Neural crest cell (in vitro differentiated cells): ENCODE results near the gene GALNT6. TPM values are rescaled to one million over a fixed set of nuclear protein-coding genes. Genes with fewer than 3 reads are reported as not detected.
A peak's percentile ranks its signal among the peaks of the same experiment; 100 is the strongest.

Experiments used
- DNase-seq: peaks from one replicate; pipeline ENCODE4 v3.0.0; 2021; ENCODE audit warnings: low read depth, mixed read lengths, low spot score
- H3K27ac Mint-ChIP-seq: one replicate; pipeline ENCODE4 v1.8.0; 2021; ENCODE audit warnings: mild to moderate bottlenecking, mixed read lengths; ENCODE audit not compliant: unreplicated experiment
- H3K27me3 Mint-ChIP-seq: 2 replicates; pipeline ENCODE4 v1.8.0; 2021; ENCODE audit warnings: low read depth, mild to moderate bottlenecking, mixed read lengths
- H3K36me3 Mint-ChIP-seq: 2 replicates; pipeline ENCODE4 v1.8.0; 2021; ENCODE audit warnings: low read depth, mild to moderate bottlenecking, mixed read lengths
- H3K4me1 Mint-ChIP-seq: 2 replicates; pipeline ENCODE4 v1.8.0; 2021; ENCODE audit warnings: mixed read lengths
- H3K4me3 Mint-ChIP-seq: one replicate; pipeline ENCODE4 v1.8.0; 2021; ENCODE audit warnings: mild to moderate bottlenecking, mixed read lengths
- H3K9me3 Mint-ChIP-seq: 2 replicates; pipeline ENCODE4 v1.8.0; 2021; ENCODE audit warnings: mixed read lengths
- CTCF ChIP-seq: fragments of 200-600 bp; sonication (generic); conservative IDR thresholded peaks from 2 replicates; pipeline ENCODE4 v1.5.0; 2021; ENCODE audit warnings: antibody characterized with exemption, mild to moderate bottlenecking
- total RNA-seq: library from RNA; stranded (reverse); gene quantifications from 2 replicates; pipeline ENCODE4 v1.2.1, GENCODE V29; 2021

The GALNT6 gene
- total RNA-seq, 1 donor from 2014 or later = 0.09 TPM

- no peak for TF ChIP-seq CTCF
- H3K27me3 Mint-ChIP-seq = no peaks in the 10 kb centered on the region
- H3K36me3 Mint-ChIP-seq = no peaks in the 10 kb centered on the region
- no peaks in the 10 kb centered on the region for H3K9me3 Mint-ChIP-seq
- H3K4me1 Mint-ChIP-seq = peaks cover 22% of the 10 kb centered on the region
- no peak for DNase-seq
- H3K27ac Mint-ChIP-seq = no peak overlapping the region
- no peak overlapping the region for H3K4me3 Mint-ChIP-seq
These were observed 28.4 kb downstream of the GALNT6 start for GRCh38 chr12:51362747-51363342.

GRCh38 chr12:51362307-51362706 is 28.9 kb downstream of the GALNT6 start:
- Mint-ChIP-seq H3K9me3 (no peaks in the 10 kb centered on the region), H3K27ac (peak overlapping the region; percentile 81), H3K4me3 (no peak overlapping the region), H3K27me3 (no peaks in the 10 kb centered on the region), H3K4me1 (peaks cover 22% of the 10 kb centered on the region), H3K36me3 (no peaks in the 10 kb centered on the region)
- TF ChIP-seq CTCF = no peak
- no peak for DNase-seq

- H3K36me3 Mint-ChIP-seq = no peaks in the 10 kb centered on the region
- H3K9me3 Mint-ChIP-seq = no peaks in the 10 kb centered on the region
- H3K4me1 Mint-ChIP-seq = peaks cover 22% of the 10 kb centered on the region
- no peak for TF ChIP-seq CTCF
- H3K27me3 Mint-ChIP-seq = no peaks in the 10 kb centered on the region
- H3K4me3 Mint-ChIP-seq = no peak overlapping the region
- DNase-seq = no peak
- peak overlapping the region; percentile 81 for H3K27ac Mint-ChIP-seq
These were observed 29.8 kb downstream of the GALNT6 start for GRCh38 chr12:51361161-51362016.

GRCh38 chr12:51360315-51360714 is 30.9 kb downstream of the GALNT6 start:
- H3K4me1 Mint-ChIP-seq = peaks cover 22% of the 10 kb centered on the region
- no peak overlapping the region for H3K4me3 Mint-ChIP-seq
- no peaks in the 10 kb centered on the region for H3K9me3 Mint-ChIP-seq
- DNase-seq = no peak
- TF ChIP-seq CTCF = no peak
- H3K27ac Mint-ChIP-seq = no peak overlapping the region
- no peaks in the 10 kb centered on the region for H3K36me3 Mint-ChIP-seq
- no peaks in the 10 kb centered on the region for H3K27me3 Mint-ChIP-seq

GRCh38 chr12:51359851-51360250 is 31.4 kb downstream of the GALNT6 start:
- Mint-ChIP-seq H3K36me3 (no peaks in the 10 kb centered on the region), H3K4me3 (no peak overlapping the region), H3K4me1 (peaks cover 22% of the 10 kb centered on the region), H3K27ac (no peak overlapping the region), H3K9me3 (no peaks in the 10 kb centered on the region), H3K27me3 (no peaks in the 10 kb centered on the region)
- DNase-seq = no peak
- no peak for TF ChIP-seq CTCF
